ENCODE data around the gene TFPI. TPM values are rescaled to one million over a fixed set of nuclear protein-coding genes. Genes with fewer than 3 reads are reported as not detected.

TFPI gene
- total RNA-seq, 2 donors from 2014 or later: 42.7 to 68.6 TPM

DNA sequence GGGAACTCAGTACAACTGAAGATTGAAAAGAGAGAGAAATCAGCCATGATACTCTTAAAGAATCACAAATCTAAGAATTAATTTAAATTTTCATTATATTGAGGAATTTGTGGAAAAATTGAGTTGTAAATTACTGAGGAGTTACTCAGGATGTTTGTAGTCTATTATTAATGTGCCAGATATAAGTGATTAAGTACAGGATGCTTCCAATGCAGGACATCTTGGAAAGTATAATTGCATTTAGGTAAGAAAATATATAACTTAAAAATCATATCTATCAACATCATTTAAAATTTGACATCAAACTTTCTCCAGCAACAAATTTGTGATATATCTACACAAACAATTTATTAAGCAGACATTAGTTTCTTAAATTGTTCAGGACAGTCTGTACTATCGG, 107.5 kb downstream of the TFPI start:
- intact Hi-C loops (cut with DNase I): no loop called here
- ATAC-seq (no peak), DNase-seq (no peak)

DNA sequence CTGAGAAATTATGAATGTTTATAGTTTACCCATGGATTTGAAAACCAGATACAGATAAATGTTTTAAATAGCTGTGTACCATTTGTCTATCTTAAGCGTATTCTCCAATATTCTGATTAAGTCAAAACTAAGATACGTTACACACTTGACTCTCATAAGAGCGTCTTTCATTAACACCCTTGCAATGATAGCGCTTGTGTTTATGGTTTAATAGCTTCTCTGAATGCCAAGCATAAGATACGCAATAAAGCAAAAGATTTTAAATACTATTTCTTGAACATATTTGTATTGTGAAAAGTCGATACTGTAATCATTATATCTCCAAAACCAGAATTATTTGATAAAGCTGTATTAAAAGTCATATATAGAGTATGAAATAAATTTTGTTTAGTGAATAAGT, 109.2 kb downstream of the TFPI start:
- DNase-seq: no peak
- intact Hi-C loops (cut with DNase I): no loop called here
- ATAC-seq: no peak

DNA sequence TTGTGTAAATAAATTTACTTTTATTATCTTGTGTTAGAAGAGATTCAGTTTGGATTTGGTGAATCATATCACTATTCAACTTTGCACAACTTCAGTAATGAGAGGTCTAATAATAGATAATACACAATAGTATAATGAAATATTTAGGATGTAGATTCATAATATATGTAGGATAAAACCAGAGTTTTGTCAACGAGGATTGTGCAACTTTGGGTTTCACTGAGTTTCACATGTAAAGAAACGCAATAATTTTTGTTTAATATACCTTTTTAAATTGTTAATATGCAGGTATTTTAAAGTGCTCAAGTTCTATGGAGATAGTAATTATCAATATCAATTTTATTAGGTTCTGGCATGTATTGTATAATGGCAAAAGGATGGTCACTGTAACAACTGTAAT, 111.5 kb downstream of the TFPI start:
- DNase-seq (no peak), ATAC-seq (no peak)
- intact Hi-C loops (cut with DNase I): no loop called here

DNA sequence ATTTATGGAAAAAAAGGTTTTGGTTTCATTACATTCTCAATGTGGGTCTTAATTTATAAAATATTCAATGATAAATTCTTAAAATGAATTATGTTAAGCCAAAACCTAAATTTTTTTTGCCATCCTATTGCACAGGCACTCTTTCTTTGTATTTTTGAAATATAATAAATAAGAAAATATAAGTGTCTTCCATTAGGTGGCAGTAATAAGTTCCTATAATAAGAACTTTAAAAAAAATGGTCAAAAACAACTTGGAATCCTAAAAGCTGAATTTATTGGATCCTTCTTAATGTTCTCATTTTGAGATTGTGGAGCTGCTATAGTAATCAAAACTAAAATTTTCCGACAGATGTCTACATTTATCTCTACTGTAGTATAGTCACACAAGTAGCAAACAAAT, 111.9 kb downstream of the TFPI start:
- no peak for ATAC-seq
- DNase-seq: no peak
- intact Hi-C loops (cut with DNase I): no loop called here

DNA sequence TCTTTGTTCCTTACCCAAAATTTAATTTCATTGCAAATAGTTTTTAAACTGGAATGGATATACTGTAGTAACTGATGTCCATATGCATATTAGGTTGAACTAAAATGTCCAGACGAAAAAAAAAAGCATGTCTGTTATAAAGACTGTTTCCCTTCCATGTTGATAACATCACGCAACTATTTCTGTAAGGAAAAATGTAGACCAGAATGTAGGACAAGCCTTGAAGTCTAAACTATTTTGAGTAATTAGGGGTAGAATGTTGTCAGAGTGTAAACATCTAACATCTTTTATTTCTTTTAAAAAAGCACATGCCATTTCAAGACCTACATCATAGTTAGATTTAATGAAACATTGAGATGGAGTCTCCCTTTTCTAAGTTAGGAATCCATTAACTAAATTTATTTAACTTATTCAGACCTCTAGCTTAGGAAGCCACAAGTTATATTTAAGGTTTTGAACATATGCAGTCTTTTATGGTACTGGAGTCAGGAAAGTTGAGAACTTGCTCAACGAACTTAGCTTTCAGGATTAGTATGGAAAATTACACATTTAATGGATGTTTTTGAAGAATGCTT, 114.0 kb downstream of the TFPI start:
- intact Hi-C loops (cut with DNase I): no loop called here
- DNase-seq (no peak), ATAC-seq (no peak)

DNA sequence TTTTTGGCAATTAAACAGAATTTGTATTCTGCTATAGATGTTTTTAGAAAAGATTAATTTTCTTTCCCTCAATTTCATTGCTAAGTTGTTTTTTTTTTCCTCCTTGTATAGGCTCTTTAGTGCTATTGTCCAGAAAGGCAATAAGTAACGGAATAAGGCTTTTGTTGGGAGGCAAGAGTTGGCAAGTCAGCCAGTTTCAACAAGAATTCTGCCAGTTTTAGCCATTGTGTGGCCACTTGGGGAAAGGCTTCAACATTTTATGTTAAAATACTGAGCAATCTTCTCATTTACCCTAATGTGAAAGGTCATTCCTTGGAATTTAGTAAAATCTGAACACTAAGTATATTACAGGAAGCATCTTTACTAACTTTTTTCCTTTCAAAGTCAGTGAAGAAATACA, 115.8 kb downstream of the TFPI start:
- DNase-seq: no peak
- intact Hi-C loops (cut with DNase I): no loop called here
- peak in 1 of 2 donors; percentile 34 for ATAC-seq

DNA sequence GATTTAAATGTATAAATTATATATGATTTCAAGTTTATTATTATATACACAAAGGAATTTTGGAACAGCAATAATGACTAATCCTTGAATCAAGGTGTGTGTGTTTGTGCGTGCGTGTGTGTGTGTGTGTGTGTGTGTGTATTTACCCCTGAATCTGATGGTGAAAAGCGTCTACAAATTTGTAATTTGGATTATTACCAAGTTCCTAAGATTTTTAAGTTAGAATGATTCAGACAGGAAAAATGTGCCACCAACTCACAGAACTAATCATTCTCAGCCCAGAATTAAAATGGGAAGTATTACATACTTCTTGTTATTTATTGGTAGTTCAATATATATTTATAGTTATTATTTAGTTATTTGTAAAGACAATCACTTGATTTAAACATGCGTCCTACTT, 118.5 kb downstream of the TFPI start:
- no peak for ATAC-seq
- intact Hi-C loops (cut with DNase I): no loop called here
- DNase-seq: no peak

DNA sequence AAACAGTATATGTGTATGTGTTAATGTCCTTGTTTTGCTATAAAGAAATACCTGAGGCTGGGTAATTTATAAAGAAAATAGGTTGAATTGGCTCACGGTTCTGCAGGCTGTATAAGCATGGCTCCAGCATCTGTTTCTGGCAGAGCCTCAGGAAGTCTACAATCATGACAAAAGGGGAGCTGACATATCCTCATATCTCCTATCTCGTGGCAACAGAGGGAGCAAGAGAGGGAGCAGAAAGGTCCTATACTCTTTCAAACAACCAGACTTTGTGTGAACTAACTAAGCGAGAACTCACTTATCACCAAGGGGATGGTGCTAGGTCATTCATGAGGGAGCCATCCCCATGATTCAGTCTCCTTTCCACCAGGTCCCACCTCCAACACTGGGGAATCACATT, 119.2 kb downstream of the TFPI start:
- DNase-seq (no peak), ATAC-seq (no peak)
- intact Hi-C loops (cut with DNase I): no loop called here

DNA sequence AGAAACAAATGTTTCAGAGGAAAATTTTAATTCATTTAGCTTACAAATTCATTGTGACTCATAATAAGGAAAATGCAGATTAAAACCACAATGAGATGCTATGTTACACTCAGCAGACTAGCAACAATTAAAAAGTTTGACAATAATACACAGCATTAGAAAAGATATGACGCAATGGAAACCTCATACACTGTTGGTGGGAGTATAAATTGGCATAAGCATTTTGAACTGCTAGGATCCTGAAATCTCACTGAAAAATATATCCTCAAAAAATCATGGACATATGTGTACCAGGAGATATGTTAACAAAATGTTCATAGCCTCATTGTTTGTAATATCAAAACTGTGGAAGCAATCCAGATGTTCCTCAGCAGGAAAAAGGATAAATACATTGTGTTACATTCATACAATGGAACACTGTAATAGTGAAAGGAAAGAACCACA, 119.9 kb downstream of the TFPI start:
- DNase-seq (no peak), ATAC-seq (no peak)
- intact Hi-C loops (cut with DNase I): no loop called here

DNA sequence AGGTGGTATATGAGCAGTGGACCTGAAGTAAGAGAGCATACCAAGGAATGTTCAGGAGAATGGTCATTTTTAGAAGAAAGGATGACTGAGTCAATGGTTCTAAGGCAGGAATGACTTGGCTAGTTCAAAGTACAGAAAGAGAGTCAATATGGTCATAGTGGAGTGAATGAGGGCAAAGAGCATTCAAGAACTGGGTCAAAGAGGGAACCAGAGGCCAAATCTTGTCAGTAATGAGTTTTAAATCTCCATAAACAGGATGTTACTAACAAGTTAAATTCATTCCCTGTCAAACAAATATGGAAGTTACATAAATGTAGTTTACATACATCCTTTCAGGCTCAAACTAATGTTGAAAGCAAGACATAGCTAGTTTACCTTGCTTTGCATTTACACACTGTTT, 122.3 kb downstream of the TFPI start:
- ATAC-seq: no peak
- DNase-seq: no peak
- intact Hi-C loops (cut with DNase I): no loop called here

DNA sequence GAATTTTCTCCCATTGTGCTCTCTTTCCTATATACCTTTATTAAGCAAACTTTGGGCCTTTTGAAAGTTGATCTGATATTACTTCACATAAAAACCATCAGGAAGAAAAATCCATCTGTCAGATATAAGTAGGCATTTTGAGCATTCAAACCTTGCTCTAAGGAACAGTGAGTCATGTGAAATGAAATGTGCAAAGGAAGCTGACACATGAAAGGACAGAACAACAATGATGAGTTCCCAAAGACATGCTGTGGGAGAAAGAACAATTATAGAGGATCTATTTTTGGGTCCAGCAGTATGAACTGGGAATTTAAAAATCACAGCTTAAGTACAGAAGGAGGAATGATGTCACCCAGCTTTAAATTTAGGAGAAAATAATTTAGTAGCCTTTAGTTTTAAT, 124.2 kb downstream of the TFPI start:
- DNase-seq (no peak), ATAC-seq (no peak)
- intact Hi-C loops (cut with DNase I): no loop called here

DNA sequence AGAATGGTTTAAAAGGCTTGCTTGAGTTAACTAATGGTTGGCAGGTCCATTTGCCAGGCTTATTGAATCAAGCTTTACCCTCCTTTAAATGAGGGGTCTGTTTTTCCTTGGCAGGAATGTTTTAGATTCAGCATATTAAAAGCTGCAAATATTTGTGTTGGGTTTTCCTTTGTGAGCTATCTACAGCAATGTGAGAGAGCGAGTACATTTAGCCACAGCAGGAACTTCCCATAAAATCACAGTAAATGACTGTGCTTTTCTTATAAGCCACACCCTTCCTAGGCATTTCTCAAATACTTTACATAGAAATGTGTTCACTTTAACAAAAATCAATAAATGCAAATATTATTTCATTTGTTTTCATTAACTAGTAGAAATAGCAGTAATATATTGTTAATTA, 130.1 kb downstream of the TFPI start:
- DNase-seq (no peak), ATAC-seq (no peak)
- intact Hi-C loops (cut with DNase I): no loop called here

DNA sequence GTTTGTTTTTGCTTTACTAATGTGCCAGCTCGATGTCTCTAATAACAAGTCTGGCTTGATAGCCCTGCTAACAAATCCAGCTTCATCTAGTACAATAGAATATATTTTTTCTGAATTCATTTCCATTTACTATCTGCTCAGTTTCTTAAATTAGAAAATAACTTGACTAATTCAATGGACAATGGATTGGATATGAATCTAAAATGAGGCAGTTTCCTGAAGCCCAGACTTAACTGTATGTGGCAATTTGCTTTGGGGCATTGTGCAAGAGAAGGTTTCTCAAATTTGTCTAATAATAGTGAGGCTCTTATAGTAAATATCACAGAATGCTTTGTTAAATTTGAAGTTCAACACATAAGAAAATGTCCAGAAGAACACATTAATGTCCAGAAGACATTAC, 132.0 kb downstream of the TFPI start:
- ATAC-seq (no peak), DNase-seq (no peak)
- intact Hi-C loops (cut with DNase I): no loop called here

DNA sequence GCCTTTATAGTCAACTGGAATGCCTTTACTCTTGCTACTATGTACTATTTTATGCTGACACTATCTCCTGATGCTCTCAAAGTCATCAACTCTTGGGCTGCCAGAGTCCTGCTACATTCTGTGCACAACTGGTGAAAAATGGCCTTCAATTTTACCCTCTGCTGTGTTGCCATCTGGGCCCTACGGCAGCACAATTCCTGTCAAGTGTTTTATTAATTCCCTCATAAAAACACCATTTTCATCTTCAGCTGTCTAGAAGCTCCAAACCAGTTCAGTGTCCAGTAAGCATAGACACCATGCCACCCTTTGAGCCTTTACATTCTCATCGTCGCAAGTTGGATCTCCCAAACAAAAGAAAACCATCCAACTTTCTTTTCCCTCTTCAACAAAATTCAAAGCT, 132.7 kb downstream of the TFPI start:
- ATAC-seq (no peak), DNase-seq (no peak)
- intact Hi-C loops (cut with DNase I): no loop called here

DNA sequence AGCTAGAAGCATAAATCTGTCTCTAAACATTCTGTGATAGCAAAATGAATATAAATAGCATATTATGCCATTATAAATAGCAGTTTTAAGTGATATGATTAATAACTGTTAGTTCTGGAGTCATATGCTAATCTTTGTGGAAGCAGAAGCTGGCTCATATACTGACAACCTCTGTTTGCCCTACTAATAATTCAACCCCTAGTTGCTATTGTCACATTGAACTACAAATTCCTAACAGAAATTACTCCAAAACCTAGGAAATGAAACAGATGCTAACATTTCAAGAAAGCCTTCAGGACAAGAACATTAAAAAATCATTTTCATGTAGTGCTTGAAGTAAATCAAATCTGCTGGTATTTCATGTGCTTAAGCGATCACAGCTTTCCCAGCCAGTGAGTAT, 134.4 kb downstream of the TFPI start:
- DNase-seq (no peak), ATAC-seq (no peak)
- intact Hi-C loops (cut with DNase I): no loop called here

DNA sequence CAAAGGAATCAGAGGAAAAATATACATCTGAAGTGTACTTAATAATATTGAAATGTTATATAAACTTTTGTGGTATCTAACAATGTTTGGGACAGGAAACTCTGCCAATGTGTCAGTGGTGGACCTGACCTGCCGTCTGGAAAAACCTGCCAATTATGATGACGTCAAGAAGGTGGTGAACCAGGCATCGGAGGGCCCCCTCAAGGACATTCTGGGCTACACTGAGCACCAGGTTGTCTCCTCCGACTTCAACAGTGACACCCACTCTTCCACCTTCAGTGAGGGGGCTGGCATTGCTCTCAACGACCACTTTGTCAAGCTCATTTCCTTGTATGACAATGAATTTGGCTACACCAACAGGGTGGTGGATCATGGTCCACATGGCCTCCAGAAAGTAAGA, 138.8 kb downstream of the TFPI start:
- intact Hi-C loops (cut with DNase I): no loop called here
- ATAC-seq: no peak
- no peak for DNase-seq

Other genes with a start within 250 kb of the TFPI start
- 10 to 100 TPM; 39.8 to 45.9 TPM for gene CALCRL, start 106.2 kb downstream of the TFPI start, total RNA-seq

All from left cardiac atrium (tissue), 4 donors.